Mesenteric fat pad (tissue), 1 donor: Measurements from ENCODE around the gene KIAA0825. TPM values are rescaled to one million over a fixed set of nuclear protein-coding genes. Genes with fewer than 3 reads are reported as not detected.

ENCODE experiments used
- DNase-seq: peaks from one replicate; pipeline ENCODE4 v3.0.0-alpha.2; 2020; ENCODE audit warnings: low spot score
- total RNA-seq: library from RNA; stranded (reverse); fragmentation: NEBNext Ultra II Directional; extraction: Animal tissue kit (Norgen Biotek cat#: 25700); gene quantifications from one replicate; pipeline ENCODE4 v1.2.1, GENCODE V29; 2021
- donor health status: DM: yes; HTN: yes; CAD: no.

The KIAA0825 gene
- total RNA-seq, 1 donor from 2014 or later = 3.8 TPM

DNA sequence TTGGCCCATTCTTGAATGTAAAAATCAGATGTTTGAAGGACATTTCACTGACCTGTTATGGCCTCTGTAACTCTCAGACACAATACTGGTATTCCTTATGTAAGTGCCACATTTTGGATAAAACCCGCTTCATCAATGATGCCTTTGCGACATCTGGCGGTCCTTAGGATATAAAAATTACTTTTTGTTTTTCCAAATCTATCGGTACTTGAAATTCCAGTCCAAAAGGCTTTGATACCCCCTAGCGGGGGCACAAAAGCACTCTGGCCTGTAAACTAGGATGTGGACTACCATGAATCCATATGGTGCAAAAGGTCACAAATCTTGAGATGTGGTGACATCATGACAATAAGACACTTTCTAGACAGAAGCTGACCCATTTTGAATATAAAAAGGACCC is 291.8 kb downstream of the KIAA0825 start:
- no peak for DNase-seq

DNA sequence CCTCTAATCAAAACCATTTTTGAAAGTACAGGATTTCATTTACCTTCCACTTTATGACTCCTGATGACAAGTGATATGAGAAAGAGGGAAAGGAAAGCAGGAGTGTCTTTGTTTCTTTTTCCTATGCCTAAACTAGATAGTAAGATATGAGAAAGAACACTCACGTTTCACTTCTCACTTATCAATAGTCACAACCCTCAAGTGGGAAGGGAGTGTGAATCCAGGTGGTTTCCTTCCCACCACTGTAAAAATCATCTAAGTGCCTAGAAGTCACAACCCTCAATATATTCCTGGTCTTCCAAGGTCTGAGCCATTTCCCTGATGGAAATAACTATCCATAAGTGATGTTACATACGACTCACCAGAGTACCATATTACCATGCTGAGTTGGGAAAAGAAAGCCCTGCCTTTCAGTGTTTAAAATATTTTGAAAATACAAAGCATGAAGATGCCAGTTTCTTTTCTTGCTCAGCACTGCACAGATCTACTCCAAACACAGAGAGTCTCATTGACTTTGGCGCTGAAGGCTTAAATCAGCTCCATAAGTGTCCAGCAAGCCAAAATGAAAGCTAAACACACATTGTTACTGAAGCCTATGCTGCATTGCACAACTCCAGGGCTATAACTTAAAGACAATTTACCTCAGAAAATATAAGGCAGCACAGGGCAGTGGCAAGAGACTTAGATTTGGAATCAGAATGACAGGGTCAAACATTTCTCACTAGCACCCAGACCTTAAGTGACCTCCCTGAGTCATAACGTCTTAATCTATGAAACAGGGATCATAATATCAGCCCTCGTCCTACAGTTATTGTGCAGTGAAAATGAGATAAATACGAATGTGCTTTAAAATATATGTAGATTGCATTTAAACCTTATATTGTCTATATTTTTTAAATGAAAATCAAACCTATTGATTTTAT is 301.2 kb downstream of the KIAA0825 start:
- DNase-seq = no peak

DNA sequence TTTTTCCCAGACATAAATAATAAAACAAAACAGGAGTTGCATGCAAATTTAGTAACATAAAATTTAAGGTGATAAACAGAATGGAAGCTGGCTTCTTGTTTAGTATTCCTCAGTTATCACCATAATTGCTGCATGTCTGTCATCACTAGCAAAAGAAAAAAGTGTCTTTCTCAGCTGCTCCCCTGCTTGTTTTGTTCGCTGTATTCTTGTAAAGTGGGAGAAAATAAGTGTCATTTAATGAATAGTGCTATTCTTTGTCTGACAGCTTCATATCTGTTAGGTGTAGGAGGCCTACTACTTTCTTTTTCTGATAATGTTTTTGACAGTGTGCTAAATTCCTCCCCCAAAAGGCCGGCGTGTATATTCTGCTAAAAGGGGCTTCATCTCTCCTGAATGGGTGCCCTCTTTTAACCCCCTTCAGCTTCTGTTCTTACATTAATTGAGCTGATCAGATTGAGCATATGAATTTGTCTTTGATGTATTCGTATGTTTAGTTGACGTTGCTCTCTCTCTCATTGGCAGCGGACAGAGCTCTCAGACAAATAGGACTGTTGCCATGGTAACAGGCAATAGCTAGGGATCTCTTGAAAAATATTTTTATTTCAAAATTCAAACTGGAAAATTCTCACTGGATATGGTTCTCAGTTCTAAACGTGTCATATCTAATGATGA is 303.8 kb downstream of the KIAA0825 start:
- no peak for DNase-seq

DNA sequence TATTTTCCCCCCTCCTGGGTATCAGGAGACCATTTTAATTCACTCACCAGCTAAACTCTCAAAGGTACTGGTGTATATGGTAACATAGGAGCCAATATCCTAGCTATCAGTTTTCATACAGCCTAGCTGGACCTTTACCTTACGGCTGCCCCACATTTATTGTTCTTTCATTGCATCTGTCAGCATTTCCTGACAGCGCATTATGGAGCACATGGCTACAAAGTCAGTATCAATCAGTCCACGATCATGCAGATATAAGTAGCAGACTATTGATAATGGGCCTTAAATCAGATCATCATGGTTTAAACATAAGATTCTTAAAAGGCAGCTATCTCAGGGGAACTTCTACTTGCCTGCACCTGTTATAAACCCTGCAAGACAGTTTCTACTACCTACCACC is 304.7 kb downstream of the KIAA0825 start:
- no peak for DNase-seq

DNA sequence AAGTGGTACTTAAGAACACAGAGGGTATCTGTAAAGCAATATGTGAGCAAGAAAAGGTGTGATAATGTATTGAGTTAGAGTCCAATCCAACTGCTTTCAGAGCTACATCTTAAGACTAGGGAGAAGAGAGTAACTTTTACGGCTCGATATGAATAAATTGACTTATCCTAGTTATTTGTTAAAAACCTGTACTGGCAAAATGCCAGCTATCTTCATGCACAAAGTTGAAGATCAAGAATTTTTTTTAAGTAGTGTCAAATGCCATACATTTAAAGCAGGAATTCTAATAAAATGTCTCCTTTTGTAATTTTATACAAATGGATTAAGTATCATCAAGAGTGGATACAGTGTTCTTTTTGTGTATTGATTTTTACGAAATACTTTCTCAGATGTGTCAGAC is 305.2 kb downstream of the KIAA0825 start:
- DNase-seq = no peak

GRCh38 chr5:94312298-94312697 is 306.1 kb downstream of the KIAA0825 start:
- no peak for DNase-seq

- no peak for DNase-seq
These were observed 307.6 kb downstream of the KIAA0825 start for GRCh38 chr5:94310833-94311232.

- DNase-seq = no peak
These were observed 309.3 kb downstream of the KIAA0825 start for GRCh38 chr5:94309141-94309540.

GRCh38 chr5:94308442-94308841 is 310.0 kb downstream of the KIAA0825 start:
- no peak for DNase-seq

DNA sequence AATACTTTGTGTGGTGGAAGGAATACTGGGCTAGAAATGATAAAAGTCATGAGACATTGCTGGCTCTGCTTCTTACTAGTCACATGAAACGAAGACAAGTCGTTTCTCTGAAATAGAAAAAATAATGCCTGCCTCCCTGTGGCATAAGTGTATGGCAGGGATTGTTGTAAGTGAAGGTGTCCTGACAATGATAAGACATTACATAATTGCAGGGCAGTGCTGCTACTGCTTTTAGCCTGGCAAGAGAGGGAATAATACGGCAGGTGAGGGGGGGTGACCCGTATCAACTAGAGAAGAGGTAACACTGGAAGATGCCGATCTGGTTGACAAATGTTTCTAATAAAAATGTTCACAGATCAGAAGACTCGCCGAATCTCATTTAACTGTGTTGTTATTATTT is 314.3 kb downstream of the KIAA0825 start:
- no peak for DNase-seq

- DNase-seq = no peak
These were observed 329.5 kb downstream of the KIAA0825 start for GRCh38 chr5:94288937-94289336.

DNA sequence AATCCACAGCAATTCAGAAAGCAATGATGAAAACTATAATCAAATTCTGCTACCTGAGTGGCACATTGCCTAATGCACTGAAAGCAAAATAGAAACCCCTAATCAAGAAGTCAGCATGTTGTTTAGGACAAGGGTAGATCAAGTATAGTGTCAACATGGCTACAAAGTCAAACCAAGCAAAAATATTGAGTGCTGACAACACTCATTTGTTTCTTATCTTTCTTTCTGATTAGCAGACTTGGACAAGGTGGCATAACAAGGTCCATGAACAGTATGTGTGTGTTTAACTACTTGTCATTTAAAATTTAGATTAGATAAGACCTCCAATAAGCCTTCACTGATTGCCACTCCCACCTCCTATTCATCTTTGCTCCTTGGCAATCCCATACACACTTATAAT is 332.4 kb downstream of the KIAA0825 start:
- no peak for DNase-seq

DNA sequence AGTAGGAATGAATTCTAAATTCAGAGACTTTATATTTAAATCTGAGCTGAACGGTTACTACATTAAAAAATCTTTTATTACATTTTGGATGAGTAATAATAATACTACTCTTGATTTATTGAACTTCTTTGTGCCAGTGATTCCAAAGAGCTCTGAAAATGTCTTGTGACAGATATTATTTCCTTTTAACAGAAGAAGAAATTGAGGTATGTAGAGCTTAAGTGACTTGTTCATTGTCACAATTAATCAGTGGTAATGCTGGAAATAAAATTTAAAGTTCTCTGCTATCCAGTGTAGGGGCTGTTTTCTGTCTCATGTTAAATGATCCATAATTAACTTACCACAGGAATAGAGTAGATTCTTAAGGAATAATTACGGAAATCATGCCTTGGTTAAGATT is 335.3 kb downstream of the KIAA0825 start:
- no peak for DNase-seq

GRCh38 chr5:94281236-94281801 is 337.1 kb downstream of the KIAA0825 start:
- DNase-seq = no peak

- no peak for DNase-seq
These were observed 341.7 kb downstream of the KIAA0825 start for GRCh38 chr5:94276751-94277150.

GRCh38 chr5:94276048-94276447 is 342.4 kb downstream of the KIAA0825 start:
- no peak for DNase-seq

- DNase-seq = no peak
These were observed 343.7 kb downstream of the KIAA0825 start for GRCh38 chr5:94274707-94275106.

DNA sequence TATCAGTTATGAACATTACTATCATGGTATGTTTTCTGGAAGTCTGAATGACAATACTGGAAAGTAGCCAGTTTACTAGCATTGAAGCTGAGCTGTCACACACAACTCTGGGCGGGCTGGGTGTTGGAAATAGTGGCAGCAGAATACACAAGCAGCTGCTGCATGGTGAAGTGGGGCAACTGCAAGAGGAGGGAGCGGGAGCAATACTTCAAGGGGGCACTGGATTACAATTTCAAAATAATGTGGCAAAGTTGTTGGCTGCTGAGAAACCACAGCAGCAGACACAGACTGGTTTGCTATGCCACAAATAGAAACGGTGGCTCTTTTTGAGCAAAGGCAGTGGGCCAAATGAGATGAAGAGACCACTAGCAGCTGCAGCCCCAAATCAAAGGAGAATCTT is 350.2 kb downstream of the KIAA0825 start:
- DNase-seq = no peak

DNA sequence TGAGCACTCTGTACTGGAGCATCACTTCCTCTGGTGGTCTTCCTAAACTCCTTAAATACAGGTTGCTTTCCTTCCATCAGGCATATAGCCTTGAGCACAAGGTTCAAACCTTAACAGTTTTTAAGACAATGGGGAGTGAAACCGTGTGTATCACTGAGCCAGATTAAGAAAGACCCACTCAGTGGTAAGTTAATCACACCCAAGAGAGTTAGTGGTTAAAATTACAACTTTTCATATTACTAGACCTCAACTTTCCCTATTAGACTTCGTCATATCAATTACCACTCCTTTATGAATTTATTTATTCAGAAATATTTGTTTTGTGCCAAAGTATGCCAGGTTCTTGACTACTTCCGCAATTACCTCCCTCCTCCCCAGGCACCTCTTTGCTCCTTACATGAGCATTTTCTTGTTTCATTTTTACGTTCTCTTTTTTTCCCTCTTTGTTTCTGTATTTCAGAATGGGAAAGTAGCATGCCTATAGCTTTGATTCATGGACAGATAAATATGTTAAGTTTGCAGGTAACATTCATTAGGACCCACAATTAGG is 351.0 kb downstream of the KIAA0825 start:
- no peak for DNase-seq

- DNase-seq = no peak
These were observed 352.2 kb downstream of the KIAA0825 start for GRCh38 chr5:94266170-94266569.

DNA sequence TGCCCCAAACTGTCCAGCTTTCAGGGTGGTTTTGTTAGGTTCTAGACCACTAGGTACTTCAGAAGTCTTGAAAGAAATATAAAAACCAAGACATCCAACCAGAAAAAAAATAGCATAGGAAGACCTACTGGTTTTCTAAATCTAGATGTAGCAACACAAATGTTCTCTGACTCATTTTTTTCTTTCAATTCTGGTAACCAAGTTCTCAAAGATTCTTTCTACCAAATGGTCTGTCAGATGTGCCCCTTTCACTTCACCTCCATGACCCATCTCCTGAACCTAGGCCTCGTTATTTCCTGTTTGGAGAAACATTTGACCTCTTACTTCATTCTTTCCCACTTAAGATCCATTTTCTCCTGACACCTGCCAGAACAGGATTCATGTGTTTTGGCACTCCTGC is 355.3 kb downstream of the KIAA0825 start:
- no peak for DNase-seq

DNA sequence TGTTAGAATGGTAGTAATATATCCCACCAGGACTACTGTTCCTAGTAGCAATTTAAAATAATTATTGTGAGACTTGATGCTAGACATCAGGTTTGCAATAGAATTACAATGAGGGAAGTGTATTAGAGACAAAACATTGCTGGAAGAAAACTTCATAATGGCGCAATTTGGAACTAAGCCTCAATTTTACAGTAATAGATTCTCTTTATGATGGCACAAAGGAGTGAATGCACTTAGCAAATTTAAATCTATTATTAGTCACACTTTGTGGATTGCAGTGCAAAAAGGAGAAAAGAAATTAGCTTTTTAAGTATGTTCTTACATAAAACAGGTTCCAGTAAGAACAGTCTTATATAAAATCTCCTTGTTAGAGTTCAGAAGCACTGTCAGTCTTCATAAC is 358.3 kb downstream of the KIAA0825 start:
- no peak for DNase-seq
